ENCODE data around the gene KRT84.

DNA sequence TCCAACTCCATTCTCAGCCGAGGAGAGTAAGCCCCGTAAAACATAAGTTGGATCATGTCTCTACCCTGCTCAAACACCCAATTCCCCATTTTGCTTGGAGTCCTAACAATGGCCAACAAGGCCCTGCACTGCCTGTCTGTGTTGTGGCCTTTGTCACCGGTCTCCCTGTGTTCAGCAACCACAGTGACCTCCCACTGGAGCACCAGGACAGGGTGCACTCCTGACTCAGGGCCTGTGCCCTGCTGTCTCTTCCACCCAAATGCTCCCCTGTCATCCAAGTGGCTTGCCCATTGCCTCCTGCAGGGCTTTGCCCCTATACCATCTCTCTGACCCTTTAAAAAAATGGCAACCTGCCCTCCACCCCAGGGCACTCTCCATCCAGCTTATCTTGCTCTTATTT, 13.7 kb downstream of the KRT84 start:
- TF ChIP-seq POLR2AphosphoS5 (IDR thresholded peaks at IDR 0.05) (no peak), CTCF (IDR thresholded peaks at IDR 0.05) (no peak), EP300 (IDR thresholded peaks at IDR 0.05) (no peak), POLR2A (IDR thresholded peaks at IDR 0.05; ENCODE audit: low read depth) (no peak)
